GM18499 (cell line): ENCODE data around the gene EHBP1L1.

ENCODE experiments used
- ATAC-seq: cut with Tn5 transposase; IDR thresholded peaks from one replicate; pipeline ENCODE4 v1.9.1; 2021; ENCODE audit warnings: moderate number of reproducible peaks; ENCODE audit not compliant: insufficient read depth, unreplicated experiment

Gene EHBP1L1

DNA sequence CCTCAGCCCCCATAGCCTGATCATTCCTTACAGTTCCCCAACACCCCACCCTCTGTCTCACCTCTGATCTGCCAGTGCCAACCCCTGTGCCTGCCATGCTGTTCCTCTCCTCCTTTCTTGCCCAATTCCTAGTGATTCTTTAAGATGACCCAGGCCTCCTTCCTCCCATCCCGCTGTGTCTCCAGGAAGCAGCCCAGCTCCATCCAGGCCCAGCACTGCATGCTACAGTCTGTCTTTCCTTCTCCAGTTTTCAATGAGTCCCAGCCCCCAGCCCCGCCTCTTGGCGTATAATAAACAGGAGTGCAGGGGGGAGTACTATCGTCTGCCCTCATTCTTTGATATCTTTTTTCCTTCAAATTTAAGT is 30.0 kb upstream of the EHBP1L1 start:
- no peak for ATAC-seq

DNA sequence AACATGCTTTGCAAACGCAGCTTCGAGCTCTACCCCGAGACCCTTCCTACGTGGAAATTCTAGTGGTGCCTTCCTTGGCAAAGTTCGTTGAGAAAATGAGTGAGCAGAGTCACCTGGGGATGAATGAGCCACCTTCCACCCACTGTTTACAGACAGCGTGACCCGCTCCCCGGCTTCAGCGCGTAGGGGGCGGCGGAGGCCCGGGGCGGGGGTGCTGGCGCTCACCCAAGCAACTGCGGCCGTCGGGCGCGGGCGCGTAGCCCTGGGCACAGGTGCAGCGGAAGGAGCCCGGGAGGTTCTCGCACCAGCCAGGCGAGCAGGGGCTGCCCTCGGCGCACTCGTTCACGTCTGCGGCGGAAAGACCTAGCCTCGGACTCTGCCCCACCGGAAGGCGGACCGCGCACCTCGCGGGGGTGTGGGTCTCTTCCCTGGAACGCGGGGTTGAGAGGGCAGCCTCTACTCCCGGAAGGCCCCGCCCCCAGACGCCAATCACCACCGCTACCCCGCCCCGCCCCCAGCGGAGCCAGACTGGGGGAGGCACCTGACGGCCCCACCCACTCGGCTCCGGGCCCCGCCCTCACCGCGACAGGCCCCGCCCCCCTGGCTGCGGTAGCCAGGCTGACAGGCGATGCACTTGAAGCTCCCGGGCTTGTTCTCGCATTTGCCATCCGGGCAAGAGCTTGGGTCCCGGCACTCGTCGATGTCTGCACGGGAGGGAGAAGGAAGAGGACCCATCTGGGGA is 29.5 kb upstream of the EHBP1L1 start:
- ATAC-seq, result no peak

DNA sequence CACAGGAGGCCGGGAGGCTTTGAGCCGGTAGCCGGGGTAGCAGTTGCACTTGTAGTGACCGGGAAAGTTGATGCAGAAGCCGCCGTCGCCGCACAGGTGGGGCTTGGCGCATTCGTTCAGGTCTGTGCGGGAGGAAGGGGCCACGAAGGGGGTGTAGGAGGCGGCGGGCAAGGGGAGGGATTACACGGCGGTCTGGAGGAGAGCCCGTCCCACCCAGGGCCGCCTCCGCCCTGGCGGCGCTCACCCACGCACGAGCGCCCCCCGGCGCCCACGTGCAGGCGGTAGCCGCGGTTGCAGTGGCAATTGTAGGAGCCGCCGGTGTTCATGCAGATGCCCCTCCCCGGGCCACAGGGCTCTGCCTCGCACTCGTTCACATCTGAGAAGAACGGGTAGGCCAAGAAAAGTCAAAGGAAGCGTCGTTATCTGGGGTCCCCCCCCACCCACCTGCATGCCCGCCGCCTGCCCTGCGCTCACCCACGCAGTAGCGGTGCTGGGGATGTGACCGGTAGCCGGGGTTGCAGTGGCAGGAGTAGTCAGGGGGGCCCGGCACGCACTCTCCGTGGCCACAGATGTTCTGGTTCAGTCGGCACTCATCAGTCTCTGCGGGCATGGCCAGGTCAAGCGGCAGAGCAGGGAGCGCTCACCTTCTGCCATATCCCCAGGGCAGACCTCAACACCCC is 28.3 kb upstream of the EHBP1L1 start:
- ATAC-seq, result no peak

DNA sequence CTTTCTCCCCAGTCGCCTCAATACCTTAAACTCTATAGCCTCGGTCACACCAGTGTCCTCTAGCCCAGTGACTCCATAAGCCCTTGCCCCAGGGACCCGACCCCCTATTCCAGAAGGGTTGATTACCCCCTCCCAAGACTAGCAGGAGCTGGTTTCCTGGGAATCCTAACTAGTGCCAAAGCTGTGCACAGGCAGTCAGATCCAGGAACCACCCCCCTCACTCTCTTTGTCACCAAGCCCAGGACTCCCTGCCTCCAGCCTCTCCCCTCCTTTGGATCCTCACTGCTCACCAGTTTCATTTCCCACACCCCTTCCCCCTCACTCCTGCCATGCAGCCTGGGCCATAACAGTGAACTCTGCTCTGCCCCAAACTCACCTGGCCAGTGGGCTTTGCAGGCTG is 27.5 kb upstream of the EHBP1L1 start:
- ATAC-seq, result no peak

DNA sequence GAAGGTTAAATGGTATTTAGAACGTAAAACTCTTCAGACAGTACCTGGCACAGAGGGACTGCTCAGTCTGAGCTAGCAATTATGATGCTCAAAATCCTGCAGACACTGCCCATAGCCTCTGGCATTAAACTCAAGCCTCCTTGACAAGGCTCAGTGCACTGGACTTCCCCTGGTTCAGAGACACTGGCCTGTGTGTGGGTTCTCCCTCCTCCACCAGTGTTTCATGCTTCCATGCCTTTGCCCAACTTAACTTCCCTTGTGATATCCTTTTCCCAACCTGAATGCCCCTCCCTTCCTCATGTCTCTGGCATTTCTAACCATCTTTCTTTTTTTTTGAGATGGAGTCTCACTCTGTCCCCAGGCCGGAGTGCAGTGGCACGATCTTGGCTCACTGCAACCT is 26.8 kb upstream of the EHBP1L1 start:
- no peak for ATAC-seq

DNA sequence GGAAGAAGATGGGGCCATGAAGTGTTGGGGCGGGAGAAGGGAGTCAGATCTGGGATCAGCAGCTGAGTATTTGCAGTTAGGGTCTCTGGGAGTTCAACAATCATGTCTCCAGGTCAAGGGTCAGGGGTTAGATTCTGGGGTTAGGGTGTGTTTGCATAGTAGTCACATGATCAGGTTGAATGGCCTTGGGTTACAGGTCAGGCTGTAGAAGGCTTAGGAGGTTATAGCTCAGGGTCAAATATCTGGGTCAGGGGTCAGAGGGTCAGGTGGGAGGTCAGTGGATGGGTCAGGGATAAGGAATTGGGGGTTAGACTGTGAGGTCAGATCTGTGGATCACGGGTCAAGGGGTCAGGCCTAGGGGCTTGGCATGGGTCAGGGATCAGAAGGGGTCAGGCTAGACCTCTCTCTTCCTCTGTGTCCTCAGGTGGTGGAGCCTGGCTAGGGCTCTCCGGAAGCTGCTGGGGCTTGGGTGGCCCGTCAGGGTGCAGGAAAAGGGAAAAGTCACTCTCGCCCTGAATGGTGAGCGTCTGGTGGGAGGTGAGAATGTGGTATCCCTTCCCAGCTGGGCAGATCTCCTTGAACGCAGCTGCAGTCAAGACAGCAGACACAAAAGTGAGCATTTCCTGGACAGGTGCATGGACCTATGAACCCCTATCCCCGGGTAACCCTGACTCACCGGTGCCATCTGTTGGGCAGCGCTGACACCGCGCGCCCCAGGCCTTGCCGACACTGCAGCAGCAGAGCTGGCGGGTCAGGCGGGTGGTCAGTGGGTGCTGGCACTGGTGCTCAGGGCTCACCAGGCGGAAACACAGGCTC is 24.1 kb upstream of the EHBP1L1 start:
- ATAC-seq, result no peak

DNA sequence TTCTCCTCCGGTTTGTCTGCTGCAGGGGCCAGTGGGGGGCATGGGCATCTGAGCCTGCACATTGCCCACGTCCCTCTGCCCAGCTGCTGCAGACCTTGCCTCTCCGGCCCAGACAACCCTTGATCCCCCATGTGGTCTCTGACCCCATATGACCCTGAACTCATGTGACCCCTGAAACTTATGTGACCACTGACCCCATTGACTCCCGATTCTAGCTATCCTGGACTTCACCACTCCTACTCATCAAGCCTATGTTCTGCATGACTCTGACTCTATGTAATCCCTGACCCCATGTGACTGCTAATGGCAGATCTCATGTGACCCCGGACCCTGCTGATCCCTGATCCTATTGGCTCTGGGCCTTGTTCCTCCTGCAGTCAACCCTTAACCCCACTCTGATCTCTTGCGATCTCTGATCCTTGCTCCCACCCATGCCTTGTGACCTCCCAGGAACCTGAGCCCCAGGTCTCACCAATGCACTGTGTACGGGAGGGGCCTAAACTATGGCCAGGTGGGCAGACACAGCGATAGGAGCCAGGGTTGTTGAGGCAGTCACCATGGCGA is 23.4 kb upstream of the EHBP1L1 start:
- no peak for ATAC-seq

DNA sequence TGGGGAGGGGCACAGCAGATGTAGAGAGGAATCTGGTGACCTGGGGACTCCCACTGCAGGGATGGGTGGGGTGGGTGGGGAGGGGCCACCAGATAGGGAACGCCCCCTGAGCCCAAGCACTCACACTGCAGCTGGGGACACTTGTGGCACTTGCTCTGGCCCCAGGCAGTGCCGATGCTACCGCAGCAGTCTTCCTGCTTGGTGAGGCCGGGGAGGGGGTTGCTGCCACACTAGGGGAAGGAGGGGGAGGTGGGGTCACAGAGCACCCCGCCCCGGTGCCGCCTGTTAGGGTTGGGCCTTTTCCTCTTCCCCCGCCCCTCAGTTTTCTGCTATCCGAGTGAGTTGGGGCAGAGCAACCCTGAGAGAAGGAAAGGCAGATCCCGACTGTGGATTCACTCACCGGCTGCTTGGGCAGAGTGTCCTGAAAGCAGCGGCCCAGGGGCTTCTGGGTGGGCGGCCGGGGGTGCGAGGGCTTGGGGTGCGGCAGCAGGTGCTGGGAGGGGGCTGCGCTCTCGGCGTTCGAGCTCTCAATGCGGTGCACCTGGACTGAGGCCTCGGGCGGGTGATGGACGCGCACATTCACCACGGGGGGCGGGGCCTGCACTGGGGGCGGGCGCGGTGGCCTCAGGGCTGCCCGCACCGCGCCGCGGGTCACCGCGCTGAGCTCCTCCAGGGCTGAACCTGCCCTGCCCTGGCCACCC is 22.4 kb upstream of the EHBP1L1 start:
- ATAC-seq, result no peak

DNA sequence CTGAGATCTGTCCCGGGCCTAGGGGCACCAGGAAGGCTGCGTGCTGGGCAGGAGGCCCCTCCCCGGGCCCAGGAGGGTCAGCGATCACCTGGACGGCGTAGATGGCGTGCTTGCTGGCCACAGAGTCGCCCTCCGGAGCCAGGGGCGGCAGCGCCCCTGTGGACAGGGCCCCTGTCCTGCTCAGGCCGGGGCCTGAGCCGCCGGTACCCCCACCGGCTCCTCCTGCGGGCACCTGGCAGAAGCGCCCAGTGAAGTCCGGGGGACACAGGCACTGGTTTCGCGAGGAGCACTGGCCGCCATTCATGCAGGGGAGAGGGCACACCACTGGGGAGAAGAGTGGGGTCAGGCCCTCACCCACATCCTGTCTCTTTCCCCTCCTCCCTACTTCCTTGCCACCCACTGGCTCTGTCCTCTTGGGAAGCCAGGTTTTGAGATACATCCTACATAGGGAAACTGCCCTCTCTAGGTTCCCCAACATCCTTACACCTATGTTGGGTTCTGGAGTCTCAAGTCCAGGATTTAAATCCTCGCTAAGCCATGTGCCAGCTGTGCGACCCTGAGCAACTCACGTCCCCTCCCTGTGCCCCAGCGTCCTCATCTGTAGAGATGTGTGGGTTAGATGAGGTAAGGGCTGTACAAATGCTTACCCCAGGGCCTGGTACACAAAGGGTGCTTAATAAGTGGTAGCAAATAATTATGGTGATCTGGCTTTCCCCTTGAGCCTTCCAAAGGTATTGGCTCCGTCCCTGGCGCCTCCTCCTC is 21.6 kb upstream of the EHBP1L1 start:
- no peak for ATAC-seq

DNA sequence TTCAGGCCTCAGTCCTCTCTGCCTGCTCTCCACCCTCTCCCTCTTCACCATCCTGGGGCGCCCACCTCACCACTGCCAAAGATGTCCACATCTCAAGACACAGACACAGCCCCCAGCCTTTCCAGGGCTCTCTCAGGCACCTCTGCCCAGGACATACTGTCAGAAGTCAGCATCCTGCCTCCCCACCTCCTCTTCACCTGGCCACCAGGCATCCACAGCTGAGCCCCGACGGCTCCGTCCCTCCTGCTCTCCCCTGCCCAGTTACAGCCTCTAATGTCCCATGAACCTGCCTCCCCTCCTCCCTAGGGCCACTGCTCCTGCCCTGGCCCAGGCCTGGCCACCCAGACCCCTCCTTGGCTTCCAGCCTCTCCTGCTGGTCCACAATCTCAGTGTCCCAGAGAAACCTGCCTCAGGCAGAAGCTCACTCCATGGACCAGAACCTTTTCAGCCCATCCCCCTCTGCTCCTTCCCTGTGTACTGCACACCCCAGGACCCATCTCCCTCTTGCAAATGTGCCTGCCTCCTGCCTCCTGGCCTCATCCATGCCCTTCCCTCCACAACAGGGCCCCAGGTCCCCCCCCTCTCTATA is 20.9 kb upstream of the EHBP1L1 start:
- no peak for ATAC-seq

DNA sequence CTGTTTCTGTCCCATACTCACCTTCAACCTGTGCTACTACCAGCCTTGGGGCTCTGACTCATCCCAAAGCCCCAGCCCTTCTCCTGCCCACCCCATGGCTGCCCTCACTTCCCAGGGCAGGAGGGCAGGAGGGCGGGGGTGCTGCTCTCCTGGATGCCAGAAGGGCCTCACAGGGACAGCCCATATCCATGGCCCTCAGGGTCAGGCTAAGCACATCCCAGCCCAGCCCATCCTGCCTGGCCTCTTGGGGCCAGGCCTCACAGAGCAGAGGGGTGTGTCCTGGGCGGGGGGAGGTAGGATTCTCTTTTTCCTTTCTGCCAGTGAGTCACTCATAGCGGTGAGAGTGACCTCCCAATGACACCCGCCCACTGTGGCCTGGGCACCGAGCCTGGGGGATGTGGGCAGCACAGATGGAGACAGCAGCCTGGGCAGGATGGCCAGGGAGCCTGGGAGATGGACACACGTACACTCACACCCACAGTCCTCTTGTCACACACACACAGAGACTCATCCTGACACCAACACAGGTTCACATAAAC is 20.1 kb upstream of the EHBP1L1 start:
- ATAC-seq, result no peak

DNA sequence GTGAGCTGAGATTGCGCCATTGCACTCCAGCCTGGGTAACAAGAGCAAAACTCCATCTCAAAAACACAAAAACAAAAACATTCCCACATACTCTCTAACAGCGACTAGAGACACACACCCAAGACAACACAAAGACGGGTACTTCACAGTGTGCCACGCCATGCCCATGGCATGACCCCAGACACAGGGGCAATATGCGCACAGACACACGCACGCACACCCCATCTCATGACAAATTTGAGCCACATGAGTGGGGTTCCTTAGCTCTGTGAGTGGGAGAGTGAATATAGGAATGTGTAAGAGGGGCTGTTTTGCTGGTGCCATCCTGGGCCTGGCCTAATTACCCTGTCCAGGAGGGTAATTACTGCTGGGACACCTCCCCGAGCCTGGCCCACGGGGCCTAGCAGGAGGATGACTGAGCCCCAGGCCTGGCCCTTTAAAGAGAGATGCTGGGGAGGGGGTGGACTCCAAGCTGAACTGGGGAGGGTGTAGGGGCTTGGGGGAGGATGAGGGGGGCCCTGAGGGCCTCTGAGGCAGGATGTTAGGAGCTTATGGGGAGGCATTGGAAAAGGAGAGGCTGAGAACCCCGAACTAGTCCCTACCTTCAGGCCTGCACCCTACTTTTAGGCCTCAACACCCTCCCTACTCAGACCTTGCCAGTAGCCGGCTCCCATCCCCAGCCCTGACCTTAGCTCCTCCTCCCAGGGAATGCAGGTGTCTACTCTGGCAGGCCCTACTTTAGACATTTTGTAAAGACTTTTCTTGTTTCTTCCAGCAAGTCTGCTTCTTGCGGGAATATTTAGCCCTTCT is 19.2 kb upstream of the EHBP1L1 start:
- ATAC-seq, result no peak

DNA sequence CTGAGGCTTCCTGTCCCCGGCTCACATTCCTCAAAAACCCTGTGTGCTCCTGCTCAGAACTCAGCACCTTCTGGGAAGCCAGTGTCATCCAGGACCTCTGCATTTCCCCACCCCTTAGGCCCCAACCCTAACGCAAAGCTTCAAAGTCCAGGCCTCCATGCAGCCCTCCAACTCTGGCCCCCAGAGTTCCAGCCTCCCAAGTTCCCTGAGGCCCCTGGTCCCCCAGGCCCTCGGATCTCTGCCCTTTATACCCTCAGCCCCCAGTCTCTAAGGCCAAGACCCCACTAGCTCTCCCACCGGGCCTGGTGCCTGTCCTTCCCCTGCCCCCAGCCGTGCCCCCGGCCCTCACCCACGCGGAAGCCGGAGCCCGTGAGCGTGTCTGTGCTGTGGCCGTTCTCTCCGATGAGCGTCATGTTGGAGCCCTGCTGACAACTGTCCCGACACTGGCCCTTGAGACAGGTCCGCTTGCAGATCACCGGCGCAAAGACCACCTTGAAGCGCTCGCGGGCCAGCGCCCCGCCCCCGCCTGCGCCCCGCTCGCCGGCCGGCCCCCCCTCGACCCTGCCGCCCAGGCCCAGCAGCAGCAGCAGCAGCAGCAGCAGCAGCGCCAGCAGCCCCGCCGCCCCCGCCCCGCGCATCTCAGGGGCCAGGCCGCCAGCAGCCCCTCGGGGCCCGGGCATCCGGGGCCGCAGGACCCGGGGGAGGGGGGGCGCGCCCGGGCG is 18.4 kb upstream of the EHBP1L1 start:
- no peak for ATAC-seq

DNA sequence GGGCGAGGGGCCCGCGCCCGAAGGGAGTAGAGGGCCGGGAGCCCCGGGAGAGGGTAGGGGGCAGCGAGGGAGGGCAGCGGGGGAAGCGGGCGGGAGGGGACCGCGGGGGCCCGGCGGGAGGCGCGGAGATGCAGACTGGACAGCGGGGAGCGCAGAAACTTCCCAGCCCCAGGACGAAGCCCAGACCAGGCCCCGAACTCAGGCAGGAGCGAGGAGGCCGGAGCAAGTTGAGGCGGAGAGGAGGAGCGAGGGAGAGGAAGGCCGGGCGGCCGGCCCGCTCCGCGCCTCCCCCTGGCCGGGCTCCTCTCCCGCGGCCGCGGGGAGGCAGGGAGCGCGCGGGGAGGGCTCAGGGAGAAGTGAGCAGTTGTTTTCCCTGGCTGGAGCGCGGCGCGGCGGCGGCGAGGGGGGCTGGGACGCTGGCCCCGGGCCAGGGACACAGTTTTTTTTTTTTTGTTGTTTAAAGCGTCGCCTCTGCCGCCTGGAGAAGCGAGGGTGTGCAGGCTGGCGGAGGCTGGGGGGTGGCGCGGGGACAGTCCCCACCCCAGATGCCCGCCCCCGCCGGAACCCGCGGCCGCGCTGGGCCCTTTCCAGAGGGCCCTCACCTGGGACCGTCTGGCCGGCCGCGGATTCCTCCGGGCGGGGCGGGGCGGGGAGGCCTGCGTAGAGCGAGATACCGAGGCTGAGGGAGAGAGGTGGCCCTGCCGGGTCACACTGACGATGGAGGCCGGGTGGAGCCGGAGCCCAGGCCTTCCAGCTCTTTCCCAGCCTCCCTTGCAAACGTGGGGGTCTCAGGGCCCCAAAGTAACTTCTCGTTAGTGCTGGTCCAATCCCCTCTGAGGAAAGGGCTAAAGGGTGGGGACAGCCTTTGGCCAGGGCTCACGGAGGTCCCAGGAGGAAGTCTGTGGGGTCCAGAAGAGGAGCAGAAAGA is 17.6 kb upstream of the EHBP1L1 start, which contains the start of gene LTBP3:
TSS of gene LTBP3 (minus strand) at position 358 of the 928 bp plus-strand sequence. CDS start 400 bp downstream, outside the sequence.
- ATAC-seq, result no peak

DNA sequence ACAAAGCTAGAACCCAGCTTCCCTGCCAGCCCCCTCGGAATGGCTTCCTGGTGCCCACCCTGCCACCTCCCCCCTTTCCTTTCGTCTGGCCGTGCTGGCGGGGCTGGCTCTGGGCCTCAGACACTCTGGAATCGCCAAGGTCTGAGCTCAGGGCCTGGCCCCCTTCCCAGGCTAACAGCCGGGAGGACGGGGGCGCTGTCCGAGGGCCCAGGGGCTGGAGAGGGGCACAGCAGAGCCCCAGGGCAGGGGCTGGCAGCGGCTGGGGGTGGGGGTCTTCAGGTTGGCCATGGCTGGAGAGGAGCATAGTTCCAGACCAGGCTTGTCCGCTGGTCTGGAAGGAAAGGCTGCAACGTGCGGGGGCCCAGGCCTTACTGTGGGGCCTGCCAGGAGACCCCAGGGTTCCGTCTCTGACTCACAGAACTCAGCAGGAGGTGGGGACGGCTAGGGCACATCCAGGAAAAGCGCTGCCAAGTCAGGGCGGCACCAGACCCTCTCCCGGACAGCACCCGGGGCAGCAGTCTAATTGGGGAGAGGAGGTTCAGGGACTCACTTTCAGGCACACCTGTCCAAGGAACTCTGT is 16.8 kb upstream of the EHBP1L1 start:
- no peak for ATAC-seq

DNA sequence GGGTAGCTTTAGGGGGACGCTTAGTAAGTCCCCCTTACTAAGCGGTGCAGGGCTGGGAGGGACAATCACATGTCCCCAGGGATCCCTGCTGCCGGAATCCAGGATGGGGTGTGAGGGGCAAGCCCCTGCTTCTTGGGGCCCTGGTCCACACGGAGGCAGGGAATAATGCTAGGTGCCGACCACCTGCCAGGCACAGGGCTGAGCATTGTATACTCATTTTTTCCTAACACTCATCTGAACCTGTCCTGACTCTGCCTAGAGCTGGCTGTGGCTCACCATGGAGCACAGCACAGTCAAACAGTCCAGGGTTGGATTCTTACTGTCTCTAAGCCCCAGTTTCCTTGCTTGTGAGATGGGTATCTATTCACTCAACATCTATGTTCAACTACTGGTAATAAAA is 16.3 kb upstream of the EHBP1L1 start:
- no peak for ATAC-seq
